Mucosa of stomach (tissue), 1 donor: Measurements from ENCODE around the gene SCARB1.

Source experiments
- H3K27me3 ChIP-seq: one replicate; pipeline ENCODE4 v1.7.0; 2013; ENCODE audit warnings: mild to moderate bottlenecking, low read length; ENCODE audit not compliant: control insufficient read depth, insufficient read depth
- H3K36me3 ChIP-seq: one replicate; pipeline ENCODE4 v1.7.0; 2013; ENCODE audit warnings: low read length; ENCODE audit not compliant: control insufficient read depth, insufficient read depth
- H3K4me1 ChIP-seq: one replicate; pipeline ENCODE4 v1.7.0; 2013; ENCODE audit warnings: mild to moderate bottlenecking, low read length; ENCODE audit not compliant: control insufficient read depth, insufficient read depth
- H3K4me3 ChIP-seq: one replicate; pipeline ENCODE4 v1.7.0; 2013; ENCODE audit warnings: low read length
- H3K9ac ChIP-seq: one replicate; pipeline ENCODE4 v1.7.0; 2013; ENCODE audit warnings: mild to moderate bottlenecking, low read length, moderate library complexity
- H3K9me3 ChIP-seq: one replicate; pipeline ENCODE4 v1.7.0; 2013; ENCODE audit warnings: mild to moderate bottlenecking, low read length, moderate library complexity; ENCODE audit not compliant: control insufficient read depth
- donor health status: Pancreatic carcinoma.

The SCARB1 gene

GRCh38 chr12:124788936-124789555, 74.6 kb downstream of the SCARB1 start:
- Histone ChIP-seq H3K9ac (no peak overlapping the region), H3K4me3 (no peak overlapping the region), H3K4me1 (no peaks in the 10 kb centered on the region), H3K36me3 (no peaks in the 10 kb centered on the region), H3K9me3 (no peaks in the 10 kb centered on the region), H3K27me3 (no peaks in the 10 kb centered on the region)

GRCh38 chr12:124786061-124786964, 77.4 kb downstream of the SCARB1 start:
- no peak overlapping the region for H3K4me3 ChIP-seq
- H3K4me1 ChIP-seq, result no peaks in the 10 kb centered on the region
- no peaks in the 10 kb centered on the region for H3K36me3 ChIP-seq
- no peak overlapping the region for H3K9ac ChIP-seq
- no peaks in the 10 kb centered on the region for H3K9me3 ChIP-seq
- H3K27me3 ChIP-seq, result no peaks in the 10 kb centered on the region

GRCh38 chr12:124784871-124785572, 78.6 kb downstream of the SCARB1 start:
- no peaks in the 10 kb centered on the region for H3K36me3 ChIP-seq
- H3K9me3 ChIP-seq, result no peaks in the 10 kb centered on the region
- H3K9ac ChIP-seq, result no peak overlapping the region
- no peaks in the 10 kb centered on the region for H3K27me3 ChIP-seq
- no peaks in the 10 kb centered on the region for H3K4me1 ChIP-seq
- no peak overlapping the region for H3K4me3 ChIP-seq

- Histone ChIP-seq H3K36me3 (no peaks in the 10 kb centered on the region), H3K9ac (no peak overlapping the region), H3K27me3 (no peaks in the 10 kb centered on the region), H3K4me3 (no peak overlapping the region), H3K9me3 (no peaks in the 10 kb centered on the region), H3K4me1 (no peaks in the 10 kb centered on the region)
Measured at GRCh38 chr12:124783087-124783486, 80.6 kb downstream of the SCARB1 start.

GRCh38 chr12:124782132-124782531, 81.5 kb downstream of the SCARB1 start:
- Histone ChIP-seq H3K36me3 (no peaks in the 10 kb centered on the region), H3K4me1 (no peaks in the 10 kb centered on the region), H3K4me3 (no peak overlapping the region), H3K9ac (no peak overlapping the region), H3K27me3 (no peaks in the 10 kb centered on the region), H3K9me3 (no peaks in the 10 kb centered on the region)

GRCh38 chr12:124780752-124781685, 82.6 kb downstream of the SCARB1 start:
- Histone ChIP-seq H3K4me1 (no peaks in the 10 kb centered on the region), H3K9ac (no peak overlapping the region), H3K36me3 (no peaks in the 10 kb centered on the region), H3K27me3 (no peaks in the 10 kb centered on the region), H3K4me3 (no peak overlapping the region), H3K9me3 (no peaks in the 10 kb centered on the region)

- Histone ChIP-seq H3K36me3 (no peaks in the 10 kb centered on the region), H3K27me3 (no peaks in the 10 kb centered on the region), H3K9me3 (no peaks in the 10 kb centered on the region), H3K4me3 (no peak overlapping the region), H3K4me1 (no peaks in the 10 kb centered on the region), H3K9ac (no peak overlapping the region)
Measured at GRCh38 chr12:124780336-124780735, 83.3 kb downstream of the SCARB1 start.

GRCh38 chr12:124779161-124780141, 84.2 kb downstream of the SCARB1 start:
- H3K27me3 ChIP-seq, result no peaks in the 10 kb centered on the region
- no peaks in the 10 kb centered on the region for H3K36me3 ChIP-seq
- peaks cover 7% of the 10 kb centered on the region for H3K4me1 ChIP-seq
- no peak overlapping the region for H3K4me3 ChIP-seq
- H3K9ac ChIP-seq, result no peak overlapping the region
- no peaks in the 10 kb centered on the region for H3K9me3 ChIP-seq

GRCh38 chr12:124778411-124778810, 85.3 kb downstream of the SCARB1 start:
- no peaks in the 10 kb centered on the region for H3K27me3 ChIP-seq
- no peak overlapping the region for H3K4me3 ChIP-seq
- H3K4me1 ChIP-seq, result peaks cover 12% of the 10 kb centered on the region
- H3K9ac ChIP-seq, result no peak overlapping the region
- no peaks in the 10 kb centered on the region for H3K36me3 ChIP-seq
- no peaks in the 10 kb centered on the region for H3K9me3 ChIP-seq

GRCh38 chr12:124777399-124778372, 86.0 kb downstream of the SCARB1 start:
- H3K9ac ChIP-seq, result no peak overlapping the region
- H3K27me3 ChIP-seq, result no peaks in the 10 kb centered on the region
- no peak overlapping the region for H3K4me3 ChIP-seq
- no peaks in the 10 kb centered on the region for H3K9me3 ChIP-seq
- no peaks in the 10 kb centered on the region for H3K36me3 ChIP-seq
- peaks cover 12% of the 10 kb centered on the region for H3K4me1 ChIP-seq
